GM10266 (cell line): ENCODE results near the gene SETDB1.

Experiments used
- DNase-seq: peaks from one replicate; pipeline ENCODE4 v3.0.0; 2012; ENCODE audit errors: extremely low spot score
- TF ChIP-seq, protein P1 (sequence below): IDR thresholded peaks from 2 replicates; pipeline ENCODE4 v1.5.1; 2012; ENCODE audit warnings: mild to moderate bottlenecking, low read depth; ENCODE audit not compliant: control insufficient read depth, insufficient read depth; ENCODE audit errors: missing control alignments

The SETDB1 gene

DNA sequence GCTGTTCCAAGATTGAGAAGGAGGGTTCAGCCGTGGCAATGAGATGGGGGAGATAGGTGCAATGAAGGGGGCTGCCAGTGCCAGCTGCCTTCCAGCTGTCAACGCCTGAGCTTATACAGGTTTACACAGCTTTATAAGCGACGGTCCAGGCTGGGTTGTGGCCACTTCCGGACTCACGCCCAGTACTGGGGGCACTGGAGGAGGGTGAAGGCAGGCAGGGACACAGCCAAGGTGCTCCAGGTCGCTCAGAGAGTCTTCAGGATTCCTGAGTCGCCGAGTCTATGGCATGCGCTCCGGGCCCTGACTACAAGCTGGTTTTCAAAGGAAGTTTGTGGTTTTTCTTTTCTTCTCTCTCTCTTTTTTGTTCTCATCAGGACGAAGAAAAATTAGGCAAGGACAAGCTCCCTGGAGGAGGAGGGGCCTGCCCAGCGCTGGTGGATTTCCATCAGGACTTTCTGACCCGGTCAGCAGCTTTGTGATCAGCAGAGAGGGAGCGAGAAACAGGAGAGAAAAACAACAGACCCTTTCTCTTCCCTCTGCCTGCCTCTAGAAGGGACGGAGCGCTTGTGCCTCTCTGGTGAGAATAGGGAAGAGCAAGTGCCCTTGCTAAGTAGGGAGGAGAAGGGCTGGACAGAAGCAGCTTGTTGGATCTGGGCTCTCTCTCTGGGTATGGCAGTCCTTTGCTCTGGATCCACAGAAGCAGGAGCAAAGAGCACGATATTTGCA, 80.3 kb downstream of the SETDB1 start, which contains the start of gene MINDY1:
TSS of gene MINDY1 (minus strand) at position 576 of the 726 bp plus-strand sequence. CDS start 4,285 bp downstream, outside the sequence.
- DNase-seq: peak; percentile 65
- TF ChIP-seq, protein P1, sequence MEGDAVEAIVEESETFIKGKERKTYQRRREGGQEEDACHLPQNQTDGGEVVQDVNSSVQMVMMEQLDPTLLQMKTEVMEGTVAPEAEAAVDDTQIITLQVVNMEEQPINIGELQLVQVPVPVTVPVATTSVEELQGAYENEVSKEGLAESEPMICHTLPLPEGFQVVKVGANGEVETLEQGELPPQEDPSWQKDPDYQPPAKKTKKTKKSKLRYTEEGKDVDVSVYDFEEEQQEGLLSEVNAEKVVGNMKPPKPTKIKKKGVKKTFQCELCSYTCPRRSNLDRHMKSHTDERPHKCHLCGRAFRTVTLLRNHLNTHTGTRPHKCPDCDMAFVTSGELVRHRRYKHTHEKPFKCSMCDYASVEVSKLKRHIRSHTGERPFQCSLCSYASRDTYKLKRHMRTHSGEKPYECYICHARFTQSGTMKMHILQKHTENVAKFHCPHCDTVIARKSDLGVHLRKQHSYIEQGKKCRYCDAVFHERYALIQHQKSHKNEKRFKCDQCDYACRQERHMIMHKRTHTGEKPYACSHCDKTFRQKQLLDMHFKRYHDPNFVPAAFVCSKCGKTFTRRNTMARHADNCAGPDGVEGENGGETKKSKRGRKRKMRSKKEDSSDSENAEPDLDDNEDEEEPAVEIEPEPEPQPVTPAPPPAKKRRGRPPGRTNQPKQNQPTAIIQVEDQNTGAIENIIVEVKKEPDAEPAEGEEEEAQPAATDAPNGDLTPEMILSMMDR: peak; percentile 35

GRCh38 chr1:151007853-151008243, 81.7 kb downstream of the SETDB1 start:
- TF ChIP-seq, protein P1: no peak
- DNase-seq: no peak

DNA sequence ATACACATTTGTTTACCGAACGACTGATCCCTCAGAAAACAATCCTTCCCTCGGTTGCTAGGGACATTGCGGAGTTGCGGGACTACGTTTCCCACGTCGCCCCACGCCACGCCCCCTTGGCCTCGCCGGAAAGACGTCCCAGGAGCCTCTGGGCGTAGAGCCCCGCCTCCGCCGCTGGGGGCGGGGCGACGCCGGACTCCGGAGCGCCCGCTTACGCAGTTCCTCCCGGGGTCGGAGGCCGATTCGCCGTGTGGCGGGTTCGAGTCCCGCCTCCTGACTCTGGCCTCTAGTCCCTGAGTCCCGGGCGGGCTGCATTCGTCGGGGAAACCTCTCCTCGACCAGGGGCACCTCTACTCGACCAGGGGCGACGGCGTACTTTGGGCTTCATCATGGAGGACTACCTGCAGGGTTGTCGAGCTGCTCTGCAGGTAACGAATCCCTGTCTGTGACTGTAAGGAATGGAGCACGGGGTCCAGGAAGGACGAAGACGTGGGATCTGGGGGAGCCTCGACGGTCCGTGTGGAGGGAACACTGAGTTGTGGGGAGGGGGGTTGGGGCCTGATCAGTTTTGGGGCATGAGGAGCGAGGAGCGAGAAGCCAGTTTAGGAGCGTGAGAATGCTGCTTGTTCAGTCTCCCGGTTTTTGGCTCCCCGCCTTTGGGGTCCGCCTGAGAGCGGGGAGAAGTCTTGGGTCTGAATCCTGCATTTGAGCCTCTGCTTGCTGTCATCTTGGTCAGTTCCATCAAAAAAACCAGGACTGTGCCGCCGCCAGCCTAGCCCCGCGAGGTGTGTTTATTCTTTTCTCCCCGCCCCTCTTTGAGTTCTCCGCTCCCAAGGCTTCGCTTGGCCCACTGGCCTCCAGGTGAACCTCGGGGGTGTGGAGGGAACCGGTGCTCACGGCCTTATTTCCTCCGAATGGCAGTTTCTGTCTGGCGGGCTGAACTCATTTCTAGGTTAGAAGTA, 82.4 kb downstream of the SETDB1 start, which contains the start of gene PRUNE1:
TSS of gene PRUNE1 (plus strand) at position 206 of the 962 bp plus-strand sequence. CDS start at position 390, 184 bp downstream.
- peak; percentile 96 for DNase-seq
- TF ChIP-seq, protein P1: no peak

DNA sequence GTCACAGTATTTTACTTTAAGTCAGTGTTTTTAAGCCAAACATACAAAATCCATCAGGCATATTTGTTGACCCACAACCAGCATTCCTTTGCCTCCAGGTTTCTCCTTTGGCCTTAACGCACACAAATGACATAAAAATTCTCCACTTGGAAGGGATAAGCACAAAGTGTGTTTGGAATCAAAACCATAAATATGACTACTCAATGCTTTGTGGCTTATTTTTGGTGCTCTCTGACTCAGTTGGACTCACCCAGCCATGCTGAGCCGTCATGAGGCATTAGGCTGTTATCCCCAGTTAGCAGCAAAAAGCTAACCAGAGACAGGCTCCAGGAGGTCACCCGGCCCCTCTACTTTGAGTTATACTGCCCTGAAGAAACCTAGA, 83.0 kb downstream of the SETDB1 start:
- DNase-seq: no peak
- TF ChIP-seq, protein P1: no peak

DNA sequence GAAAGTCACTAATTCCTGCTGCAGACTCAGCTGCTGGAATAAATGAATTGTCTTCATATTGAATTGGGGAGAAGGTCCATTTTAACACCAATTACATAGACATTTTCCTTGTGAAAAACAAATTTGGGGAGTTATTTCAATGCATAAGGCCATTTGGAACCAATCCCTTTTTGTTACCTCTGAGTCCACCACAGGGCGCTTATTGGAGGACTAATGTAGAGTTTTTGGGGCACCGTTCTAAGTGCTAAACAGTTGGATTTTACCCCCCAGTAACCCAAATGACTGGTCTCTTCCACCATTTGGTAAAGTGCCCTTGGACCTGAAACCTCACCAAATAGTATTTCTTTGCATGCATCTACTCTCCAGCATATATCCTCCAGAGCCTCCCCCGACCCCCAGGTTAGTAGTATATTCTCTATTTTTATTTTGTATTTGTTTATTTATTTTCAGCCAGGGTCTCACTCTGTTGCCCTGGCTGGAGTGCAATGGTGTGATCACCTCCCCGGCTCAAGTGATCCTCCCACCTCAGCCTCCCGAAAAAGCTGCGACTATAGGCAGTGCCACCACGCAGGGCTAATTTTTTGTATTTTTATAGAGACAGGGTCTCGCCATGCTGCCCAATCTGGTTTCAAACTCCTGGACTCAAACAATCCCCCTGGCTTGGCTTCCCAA, 83.6 kb downstream of the SETDB1 start:
- TF ChIP-seq, protein P1: no peak
- no peak for DNase-seq

DNA sequence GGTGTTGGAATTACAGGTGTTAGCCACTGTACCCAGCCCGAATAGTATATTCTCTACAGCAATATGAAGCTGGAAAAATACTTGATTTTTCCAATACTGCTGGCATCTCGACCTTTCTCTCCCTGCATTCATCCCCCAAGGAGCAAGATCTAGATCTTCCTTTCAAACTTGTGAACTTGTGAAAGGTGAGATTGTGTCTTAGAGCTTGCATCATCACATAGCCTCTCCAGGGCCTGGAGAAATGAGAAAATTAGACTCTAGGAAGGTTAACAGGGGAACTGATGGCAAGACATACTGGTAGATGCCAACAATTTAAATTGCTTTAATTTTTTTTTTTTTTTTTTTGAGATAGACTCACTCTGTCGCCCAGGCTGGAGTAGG, 84.2 kb downstream of the SETDB1 start:
- TF ChIP-seq, protein P1: no peak
- DNase-seq: no peak
